K562 (cell line): ENCODE measurements around the gene HIPK2. TPM values are rescaled to one million over a fixed set of nuclear protein-coding genes. Genes with fewer than 3 reads are reported as not detected.

ENCODE experiments used
- ATAC-seq: fragments of 200-7000 bp; cut with Tn5 transposase; 3 replicates; pipeline ENCODE4 v1.9.1; 2020; ENCODE audit warnings: moderate library complexity
- BruUV-seq: library from RNA; stranded (reverse); fragments of 400-500 nt; replicated peaks from 2 replicates; lab custom pipeline; 2021; lab: Mats Ljungman, UMichigan
- CTCF ChIA-PET: fragments of 300-600 bp; formaldehyde crosslinking; extraction: SDS; loops from one replicate; lab custom pipeline; 2021; ENCODE audit warnings: low intra/inter-chr PET ratio; lab: Yijun Ruan, JAX
- POLR2A ChIA-PET: fragments of 300-600, 350-650 bp; sonication (Branson Sonifier 250); formaldehyde crosslinking; extraction: SDS; loops from one replicate; lab custom pipeline; 2021; ENCODE audit warnings: antibody characterized with exemption, inconsistent platforms; lab: Yijun Ruan, JAX
- DNase-seq, 4 experiments: peaks; one replicate each; pipeline versions ENCODE4 v3.0.0 to v3.0.0-alpha.2; 2011 to 2018; ENCODE audit warnings: low spot score in 3 of 4, mixed read lengths in 3 of 4; ENCODE audit errors: extremely low read depth in 1 of 4
- FAIRE-seq: peaks from 2 replicates; lab custom pipeline; 2011; peaks lifted over from hg19 to GRCh38; lab: Jason Lieb, UNC
- H2AFZ ChIP-seq: 2 replicates; pipeline ENCODE4 v1.6.0; 2011; ENCODE audit warnings: low read depth, low read length, control low read depth, inconsistent platforms
- H3K27ac ChIP-seq: fragments of 200-600 bp; 3 replicates; pipeline ENCODE4 v1.8.0; 2011; ENCODE audit warnings: low read depth, mild to moderate bottlenecking, control low read depth, inconsistent platforms, low read length, moderate library complexity, mixed read lengths; ENCODE audit errors: extremely low read depth
- H3K27me3 ChIP-seq, 2 experiments: fragments of 300-600 bp in 1 of 2; 2 replicates in 1 of 2; 3 replicates in 1 of 2; pipeline versions ENCODE4 v1.6.0 to v1.8.0; 2011; ENCODE audit warnings: inconsistent platforms in 2 of 2, low read length in 2 of 2, mild to moderate bottlenecking in 1 of 2, mixed read lengths in 1 of 2, moderate library complexity in 1 of 2; ENCODE audit not compliant: control insufficient read depth in 2 of 2, insufficient read depth in 2 of 2
- H3K36me3 ChIP-seq: fragments of 300-600 bp; 3 replicates; pipeline ENCODE4 v1.8.0; 2011; ENCODE audit warnings: mild to moderate bottlenecking, low read length, inconsistent platforms; ENCODE audit not compliant: control insufficient read depth, insufficient read depth
- H3K4me1 ChIP-seq, 2 experiments: fragments of 200-600 bp in 1 of 2; replicated peaks in 1 of 2; 2 replicates in 1 of 2; 3 replicates in 1 of 2; pipeline versions ENCODE4 v1.5.1 to v1.8.0; 2011; ENCODE audit warnings: inconsistent platforms in 2 of 2, low read length in 2 of 2, mild to moderate bottlenecking in 1 of 2, mixed read lengths in 1 of 2, moderate library complexity in 1 of 2; ENCODE audit not compliant: control insufficient read depth in 2 of 2, insufficient read depth in 2 of 2
- H3K4me2 ChIP-seq: 2 replicates; pipeline ENCODE4 v1.6.1; 2011; ENCODE audit warnings: low read length, control low read depth, inconsistent platforms, mixed read lengths; ENCODE audit not compliant: insufficient read depth
- H3K4me3 ChIP-seq: fragments of 200-600 bp; sonication (generic), shearing (Covaris generic); 2 replicates; pipeline ENCODE4 v1.5.1; 2016; ENCODE audit warnings: control low read depth, inconsistent platforms
- H3K79me2 ChIP-seq: fragments of 200-600 bp; 3 replicates; pipeline ENCODE4 v1.8.0; 2011; ENCODE audit warnings: low read length, inconsistent platforms; ENCODE audit not compliant: control insufficient read depth, insufficient read depth
- H3K9ac ChIP-seq, 2 experiments: 2 replicates each; pipeline versions ENCODE4 v1.6.0 to v1.6.1; 2011; ENCODE audit warnings: low read depth in 2 of 2, low read length in 2 of 2, control low read depth in 1 of 2, inconsistent platforms in 1 of 2, mild to moderate bottlenecking in 1 of 2, mixed read lengths in 1 of 2; ENCODE audit not compliant: insufficient read depth in 1 of 2
- H3K9me1 ChIP-seq: one replicate; pipeline ENCODE4 v1.6.0; 2011; ENCODE audit warnings: inconsistent platforms, mild to moderate bottlenecking, low read length, moderate library complexity; ENCODE audit not compliant: control insufficient read depth, insufficient read depth
- H3K9me3 ChIP-seq: replicated peaks from 2 replicates; pipeline ENCODE4 v1.5.1; 2011; ENCODE audit warnings: low read depth, low read length, inconsistent platforms; ENCODE audit not compliant: control insufficient read depth, insufficient read depth
- H4K20me1 ChIP-seq: replicated peaks from 2 replicates; pipeline ENCODE4 v1.6.1; 2011; ENCODE audit warnings: low read length, inconsistent platforms, mixed read lengths; ENCODE audit not compliant: control insufficient read depth, insufficient read depth
- AFF1 ChIP-seq, 2 experiments: fragments of 450-650 bp; IDR thresholded peaks; 2 replicates each; pipeline ENCODE4 v1.6.1; 2018; ENCODE audit warnings: mild to moderate bottlenecking in 2 of 2, low read depth in 1 of 2; ENCODE audit not compliant: partially characterized antibody in 2 of 2
- CHAMP1 ChIP-seq: fragments of 450-650 bp; IDR thresholded peaks from 2 replicates; pipeline ENCODE4 v1.6.1; 2016; ENCODE audit warnings: mild to moderate bottlenecking
- CREB5 ChIP-seq: fragments of 250-450 bp; sonication (Bioruptor Pico); IDR thresholded peaks from 2 replicates; pipeline ENCODE4 v1.5.0; 2020; ENCODE audit warnings: mild to moderate bottlenecking
- FOXA3 ChIP-seq, 2 experiments: fragments of 450-650 bp in 1 of 2; sonication (generic) in 1 of 2; formaldehyde crosslinking; IDR thresholded peaks in 1 of 2; conservative IDR thresholded peaks in 1 of 2; 2 replicates each; pipeline versions ENCODE4 v1.4.0 to v1.8.0; 2020 to 2022; ENCODE audit warnings: mild to moderate bottlenecking in 2 of 2, missing genetic modification reagents in 1 of 2
- MXD1 ChIP-seq: fragments of 250-450 bp; sonication (Bioruptor Pico); IDR thresholded peaks from 2 replicates; pipeline ENCODE4 v1.8.0; 2021; ENCODE audit warnings: borderline replicate concordance, mild to moderate bottlenecking, moderate library complexity; ENCODE audit not compliant: poor library complexity, severe bottlenecking
- TEAD4 ChIP-seq, 2 experiments: sonication (generic) in 1 of 2; formaldehyde crosslinking in 1 of 2; IDR thresholded peaks; 2 replicates each; pipeline versions ENCODE4 v1.6.1 to v1.8.0; 2012 to 2022; ENCODE audit warnings: borderline replicate concordance in 1 of 2, inconsistent platforms in 1 of 2, low read length in 1 of 2, mild to moderate bottlenecking in 1 of 2, missing genetic modification reagents in 1 of 2
- WGBS: fragments of 100-300 bp; shearing (Covaris generic); methylation state at CpG from one replicate; pipeline ENCODE4 v1.1.6; 2016; ENCODE audit warnings: low coverage, mixed read lengths; ENCODE audit not compliant: insufficient coverage; ENCODE audit errors: missing lambda C conversion rate; 5-methylcytosine and 5-hydroxymethylcytosine counted together
- in situ Hi-C: fragments of 300-500 bp; cut with MboI; formaldehyde crosslinking; loops from 4 replicates; pipeline ENCODE4 v1.15.0; 2018; ENCODE audit warnings: inconsistent platforms, mixed read lengths
- intact Hi-C: fragments of 100-400 bp; cut with micrococcal nuclease; formaldehyde crosslinking; loops from 2 replicates; pipeline ENCODE4 v1.14.2; 2022
- polyA plus RNA-seq, 8 experiments: library from polyadenylated mRNA; depleted of rRNA in 4 of 8; stranded (reverse) in 5 of 8; unstranded in 3 of 8; fragments of >200 nt; fragmentation: Nextera tagmentation in 2 of 8; fragmentation: Illumina TruSeq in 1 of 8; extraction: Ambion mirVana in 2 of 8; extraction: Trizol in 1 of 8; gene quantifications; 2 replicates each; pipeline versions ENCODE4 v1.2.1 to v1.2.3, GENCODE V29; 2011 to 2014; ENCODE audit warnings: inconsistent platforms in 1 of 8, missing spikeins in 1 of 8
- total RNA-seq, 7 experiments: library from RNA; depleted of rRNA in 6 of 7; stranded (reverse); fragments of >200 nt in 6 of 7; fragmentation: Illumina TruSeq in 2 of 7; extraction: Trizol in 2 of 7; gene quantifications; 2 replicates each; pipeline versions ENCODE4 v1.2.1 to v1.2.3, GENCODE V29; 2011 to 2021; ENCODE audit warnings: low replicate concordance in 1 of 7
- TF ChIP-seq, protein P1 (sequence below): fragments of 150-350 bp; conservative IDR thresholded peaks from 2 replicates; pipeline ENCODE4 v1.6.1; 2014; ENCODE audit warnings: low read length

Gene HIPK2
- total and polyA plus RNA-seq, 9 of the 15 experiments (the other 6 are each of a cell fraction or from before 2014, with no cell fraction given) = 0.69 to 19.8 (median 5.1) TPM

GRCh38 chr7:139574618-139575337 is 203.0 kb downstream of the HIPK2 start:
- no peak overlapping the region for H3K27ac ChIP-seq
- intact Hi-C loops = no loop called here
- H3K4me2 ChIP-seq = no peak overlapping the region
- ChIA-PET CTCF (interaction anchor here (0.5 to 0.6 kb wide), 2 partner anchors 351 to 428 kb away, joined by 3 read pairs; no protein-coding TSS in a partner anchor), POLR2A (interaction anchor here (0.6 to 1.0 kb wide), 2 partner anchors 11 to 16 kb away, joined by 3 read pairs; no protein-coding TSS in a partner anchor)
- H3K36me3 ChIP-seq = peaks cover 7% of the 10 kb centered on the region; the same call in 1 of the 3 replicates
- H3K4me3 ChIP-seq = no peak overlapping the region
- no peak for ATAC-seq
- FAIRE-seq = no peak
- BruUV-seq = no TSS peak
- no peaks in the 10 kb centered on the region for H4K20me1 ChIP-seq
- in situ Hi-C loops = no loop called here
- peak overlapping the region in 1 of 2 experiments; percentile 29; a peak in 1 of 4 replicates for H3K9ac ChIP-seq
- no peak for DNase-seq
- H3K9me1 ChIP-seq = no peaks in the 10 kb centered on the region
- no peaks in the 10 kb centered on the region for H3K79me2 ChIP-seq
- peaks cover 0 to 12% of the 10 kb centered on the region in 2 experiments; a peak in 2 of 5 replicates for H3K4me1 ChIP-seq
- no peaks in the 10 kb centered on the region for H3K9me3 ChIP-seq
- 53% methylated on average over 16 of the region's 16 CpGs for WGBS
- no peaks in the 10 kb centered on the region for H3K27me3 ChIP-seq
- no peak overlapping the region for H2AFZ ChIP-seq
- TF ChIP-seq, protein P1, sequence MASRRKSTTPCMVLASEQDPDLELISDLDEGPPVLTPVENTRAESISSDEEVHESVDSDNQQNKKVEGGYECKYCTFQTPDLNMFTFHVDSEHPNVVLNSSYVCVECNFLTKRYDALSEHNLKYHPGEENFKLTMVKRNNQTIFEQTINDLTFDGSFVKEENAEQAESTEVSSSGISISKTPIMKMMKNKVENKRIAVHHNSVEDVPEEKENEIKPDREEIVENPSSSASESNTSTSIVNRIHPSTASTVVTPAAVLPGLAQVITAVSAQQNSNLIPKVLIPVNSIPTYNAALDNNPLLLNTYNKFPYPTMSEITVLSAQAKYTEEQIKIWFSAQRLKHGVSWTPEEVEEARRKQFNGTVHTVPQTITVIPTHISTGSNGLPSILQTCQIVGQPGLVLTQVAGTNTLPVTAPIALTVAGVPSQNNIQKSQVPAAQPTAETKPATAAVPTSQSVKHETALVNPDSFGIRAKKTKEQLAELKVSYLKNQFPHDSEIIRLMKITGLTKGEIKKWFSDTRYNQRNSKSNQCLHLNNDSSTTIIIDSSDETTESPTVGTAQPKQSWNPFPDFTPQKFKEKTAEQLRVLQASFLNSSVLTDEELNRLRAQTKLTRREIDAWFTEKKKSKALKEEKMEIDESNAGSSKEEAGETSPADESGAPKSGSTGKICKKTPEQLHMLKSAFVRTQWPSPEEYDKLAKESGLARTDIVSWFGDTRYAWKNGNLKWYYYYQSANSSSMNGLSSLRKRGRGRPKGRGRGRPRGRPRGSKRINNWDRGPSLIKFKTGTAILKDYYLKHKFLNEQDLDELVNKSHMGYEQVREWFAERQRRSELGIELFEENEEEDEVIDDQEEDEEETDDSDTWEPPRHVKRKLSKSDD = no peak
- TF ChIP-seq TEAD4 (IDR thresholded peaks at IDR 0.05; ENCODE audit: low read length) (no peak), TEAD4 (CRISPR knock-in tag; IDR thresholded peaks at IDR 0.05; ENCODE audit: borderline replicate concordance) (no peak), FOXA3 (CRISPR knock-in tag; conservative IDR thresholded peaks at IDR 0.05 in 1 of 2, IDR thresholded peaks at IDR 0.05 in 1 of 2) (no peak), CHAMP1 (no peak), MXD1 (CRISPR knock-in tag) (no peak), CREB5 (CRISPR knock-in tag) (no peak), AFF1 (IDR thresholded peaks at IDR 0.05; ENCODE audit: low read depth in 1 of 2, partially characterized antibody in 2 of 2) (no peak)
